Measurements from ENCODE around the gene VRK1. TPM values are rescaled to one million over a fixed set of nuclear protein-coding genes. Genes with fewer than 3 reads are reported as not detected.
"Not testable (repeated sequence)": the region's sequence is repeated elsewhere in the genome, so short reads cannot be mapped to it uniquely, and the experiment has no call there.

The VRK1 gene
- total and polyA plus RNA-seq, 4 donors: 6.4 to 21.8 (median 8.5) TPM

- H3K9me3 ChIP-seq (ENCODE audit: control insufficient read depth in 4 of 4, insufficient read depth in 3 of 4, low read length in 3 of 4): no peaks in the 10 kb centered on the region
- TF ChIP-seq, protein P1, sequence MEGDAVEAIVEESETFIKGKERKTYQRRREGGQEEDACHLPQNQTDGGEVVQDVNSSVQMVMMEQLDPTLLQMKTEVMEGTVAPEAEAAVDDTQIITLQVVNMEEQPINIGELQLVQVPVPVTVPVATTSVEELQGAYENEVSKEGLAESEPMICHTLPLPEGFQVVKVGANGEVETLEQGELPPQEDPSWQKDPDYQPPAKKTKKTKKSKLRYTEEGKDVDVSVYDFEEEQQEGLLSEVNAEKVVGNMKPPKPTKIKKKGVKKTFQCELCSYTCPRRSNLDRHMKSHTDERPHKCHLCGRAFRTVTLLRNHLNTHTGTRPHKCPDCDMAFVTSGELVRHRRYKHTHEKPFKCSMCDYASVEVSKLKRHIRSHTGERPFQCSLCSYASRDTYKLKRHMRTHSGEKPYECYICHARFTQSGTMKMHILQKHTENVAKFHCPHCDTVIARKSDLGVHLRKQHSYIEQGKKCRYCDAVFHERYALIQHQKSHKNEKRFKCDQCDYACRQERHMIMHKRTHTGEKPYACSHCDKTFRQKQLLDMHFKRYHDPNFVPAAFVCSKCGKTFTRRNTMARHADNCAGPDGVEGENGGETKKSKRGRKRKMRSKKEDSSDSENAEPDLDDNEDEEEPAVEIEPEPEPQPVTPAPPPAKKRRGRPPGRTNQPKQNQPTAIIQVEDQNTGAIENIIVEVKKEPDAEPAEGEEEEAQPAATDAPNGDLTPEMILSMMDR (IDR thresholded peaks at IDR 0.05; ENCODE audit: control extremely low read depth, extremely low read depth): no peak
- 91 to 92% methylated on average over 3 of the region's 3 CpGs for WGBS, 2 donors
- ATAC-seq (ENCODE audit: insufficient read depth, low FRiP score) (no peak), DNase-seq (no peak)
- H3K27ac ChIP-seq (ENCODE audit: low read depth in 1 of 2, low read length in 1 of 2): no peak overlapping the region
- no peak overlapping the region for H3K4me3 ChIP-seq
- no peaks in the 10 kb centered on the region for H3K4me1 ChIP-seq (ENCODE audit: control insufficient read depth in 5 of 5, insufficient read depth in 5 of 5, low read length in 5 of 5)
- peaks cover 0 to 6% (median 0%) of the 10 kb centered on the region in 4 donors for H3K36me3 ChIP-seq (ENCODE audit: control insufficient read depth in 4 of 4, insufficient read depth in 4 of 4, low read length in 4 of 4)
- H3K9ac ChIP-seq (ENCODE audit: insufficient read depth in 1 of 2, low read length in 2 of 2): no peak overlapping the region
- H3K27me3 ChIP-seq (ENCODE audit: control insufficient read depth in 3 of 3, insufficient read depth in 3 of 3, low read length in 2 of 3): no peaks in the 10 kb centered on the region
Observed at GRCh38 chr14:96867634-96868033, 70.5 kb downstream of the VRK1 start.

DNA sequence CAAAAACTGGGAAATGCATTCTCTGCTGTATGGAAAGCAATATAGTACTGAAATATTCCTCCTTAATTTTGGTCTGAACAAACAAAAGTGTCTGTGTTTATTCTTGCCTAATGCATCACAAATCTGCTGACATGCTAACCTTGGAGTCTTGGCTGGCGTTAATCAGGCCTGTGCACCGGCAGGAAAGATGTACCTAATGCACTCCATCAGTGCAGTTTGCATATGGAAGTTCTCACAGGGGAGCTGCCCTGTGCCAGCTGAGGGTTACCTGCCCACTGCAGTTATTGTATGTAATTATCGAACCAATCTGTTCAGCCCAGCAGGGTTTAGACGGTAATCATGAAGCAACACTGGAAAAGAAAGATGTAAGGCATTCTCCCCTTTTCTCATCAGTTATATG, 76.9 kb downstream of the VRK1 start:
- no peak overlapping the region for H3K4me3 ChIP-seq
- DNase-seq (no peak), ATAC-seq (ENCODE audit: insufficient read depth, low FRiP score) (no peak)
- H3K27me3 ChIP-seq (ENCODE audit: control insufficient read depth in 3 of 3, insufficient read depth in 3 of 3, low read length in 2 of 3): no peaks in the 10 kb centered on the region
- peaks cover 0 to 2% (median under 1%) of the 10 kb centered on the region in 4 donors for H3K36me3 ChIP-seq (ENCODE audit: control insufficient read depth in 4 of 4, insufficient read depth in 4 of 4, low read length in 4 of 4)
- H3K9ac ChIP-seq (ENCODE audit: insufficient read depth in 1 of 2, low read length in 2 of 2): no peak overlapping the region
- WGBS, 2 donors: 92 to 94% methylated on average over 4 of the region's 4 CpGs
- H3K27ac ChIP-seq (ENCODE audit: low read depth in 1 of 2, low read length in 1 of 2): no peak overlapping the region
- TF ChIP-seq, protein P1 (IDR thresholded peaks at IDR 0.05; ENCODE audit: control extremely low read depth, extremely low read depth): no peak
- H3K9me3 ChIP-seq (ENCODE audit: control insufficient read depth in 4 of 4, insufficient read depth in 3 of 4, low read length in 3 of 4): no peaks in the 10 kb centered on the region
- H3K4me1 ChIP-seq (ENCODE audit: control insufficient read depth in 5 of 5, insufficient read depth in 5 of 5, low read length in 5 of 5): no peaks in the 10 kb centered on the region

- no peak overlapping the region for H3K4me3 ChIP-seq
- no peak overlapping the region for H3K9ac ChIP-seq (ENCODE audit: insufficient read depth in 1 of 2, low read length in 2 of 2)
- peaks cover 0 to 3% (median 3%) of the 10 kb centered on the region in 4 donors for H3K36me3 ChIP-seq (ENCODE audit: control insufficient read depth in 4 of 4, insufficient read depth in 4 of 4, low read length in 4 of 4)
- H3K9me3 ChIP-seq (ENCODE audit: control insufficient read depth in 4 of 4, insufficient read depth in 3 of 4, low read length in 3 of 4): no peaks in the 10 kb centered on the region
- no peaks in the 10 kb centered on the region for H3K27me3 ChIP-seq (ENCODE audit: control insufficient read depth in 3 of 3, insufficient read depth in 3 of 3, low read length in 2 of 3)
- ATAC-seq (ENCODE audit: insufficient read depth, low FRiP score): no peak
- no peak overlapping the region for H3K27ac ChIP-seq (ENCODE audit: low read depth in 1 of 2, low read length in 1 of 2)
- TF ChIP-seq, protein P1 (IDR thresholded peaks at IDR 0.05; ENCODE audit: control extremely low read depth, extremely low read depth): no peak
- DNase-seq: no peak
- no peaks in the 10 kb centered on the region for H3K4me1 ChIP-seq (ENCODE audit: control insufficient read depth in 5 of 5, insufficient read depth in 5 of 5, low read length in 5 of 5)
Observed at GRCh38 chr14:96876747-96877146, 79.6 kb downstream of the VRK1 start.

DNA sequence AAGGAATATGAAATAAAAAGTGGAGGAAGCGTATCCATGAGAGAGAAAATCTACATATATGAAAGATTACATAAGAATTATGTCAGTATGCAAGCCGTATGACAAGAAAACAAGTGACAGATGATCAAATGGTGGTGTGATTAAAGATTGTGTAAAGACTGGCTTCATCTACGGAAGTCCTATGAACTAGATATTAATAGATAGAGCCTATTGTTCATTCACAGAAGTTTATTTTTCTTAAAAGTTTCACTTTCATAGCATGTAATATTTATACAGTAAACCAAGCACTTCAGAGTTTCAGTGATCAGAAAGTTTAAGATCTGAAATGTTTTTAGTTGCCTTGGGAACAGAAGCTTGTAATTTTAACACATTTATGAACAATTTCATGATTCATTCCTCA, 84.5 kb downstream of the VRK1 start:
- H3K4me1 ChIP-seq (ENCODE audit: control insufficient read depth in 5 of 5, insufficient read depth in 5 of 5, low read length in 5 of 5): no peaks in the 10 kb centered on the region
- ATAC-seq (ENCODE audit: insufficient read depth, low FRiP score): no peak
- no peak overlapping the region for H3K27ac ChIP-seq (ENCODE audit: low read depth in 1 of 2, low read length in 1 of 2)
- H3K4me3 ChIP-seq: no peak overlapping the region
- no peak for DNase-seq
- TF ChIP-seq, protein P1 (IDR thresholded peaks at IDR 0.05; ENCODE audit: control extremely low read depth, extremely low read depth): no peak
- H3K9me3 ChIP-seq (ENCODE audit: control insufficient read depth in 4 of 4, insufficient read depth in 3 of 4, low read length in 3 of 4): no peaks in the 10 kb centered on the region
- H3K27me3 ChIP-seq (ENCODE audit: control insufficient read depth in 3 of 3, insufficient read depth in 3 of 3, low read length in 2 of 3): no peaks in the 10 kb centered on the region
- H3K9ac ChIP-seq (ENCODE audit: insufficient read depth in 1 of 2, low read length in 2 of 2): no peak overlapping the region
- 87 to 90% methylated on average over 3 of the region's 3 CpGs for WGBS, 2 donors
- H3K36me3 ChIP-seq (ENCODE audit: control insufficient read depth in 4 of 4, insufficient read depth in 4 of 4, low read length in 4 of 4): peaks cover 0 to 3% (median 2%) of the 10 kb centered on the region in 4 donors

DNA sequence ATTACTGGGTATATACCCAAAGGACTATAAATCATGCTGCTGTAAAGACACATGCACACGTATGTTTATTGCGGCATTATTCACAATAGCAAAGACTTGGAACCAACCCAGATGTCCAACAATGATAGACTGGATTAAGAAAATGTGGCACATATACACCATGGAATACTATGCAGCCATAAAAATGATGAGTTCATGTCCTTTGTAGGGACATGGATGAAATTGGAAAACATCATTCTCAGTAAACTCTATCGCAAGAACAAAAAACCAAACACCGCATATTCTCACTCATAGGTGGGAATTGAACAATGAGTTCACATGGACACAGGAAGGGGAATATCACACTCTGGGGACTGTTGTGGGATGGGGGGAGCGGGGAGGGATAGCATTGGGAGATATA, 86.8 kb downstream of the VRK1 start:
- H3K27me3 ChIP-seq (ENCODE audit: control insufficient read depth in 3 of 3, insufficient read depth in 3 of 3, low read length in 2 of 3); H3K4me3 ChIP-seq; H3K36me3 ChIP-seq (ENCODE audit: control insufficient read depth in 4 of 4, insufficient read depth in 4 of 4, low read length in 4 of 4); H3K9ac ChIP-seq (ENCODE audit: insufficient read depth in 1 of 2, low read length in 2 of 2); H3K9me3 ChIP-seq (ENCODE audit: control insufficient read depth in 4 of 4, insufficient read depth in 3 of 4, low read length in 3 of 4); H3K27ac ChIP-seq (ENCODE audit: low read depth in 1 of 2, low read length in 1 of 2); H3K4me1 ChIP-seq (ENCODE audit: control insufficient read depth in 5 of 5, insufficient read depth in 5 of 5, low read length in 5 of 5); DNase-seq; ATAC-seq (ENCODE audit: insufficient read depth, low FRiP score): not testable (repeated sequence)
- 96 to 98% methylated on average over 5 of the region's 5 CpGs for WGBS, 2 donors

All from lung (tissue), 12 donors.